PC-3 (cell line): ENCODE measurements around the gene PCBP3.

Experiments used
- EZH2 ChIP-seq: fragments of 300-600 bp; sonication (generic); IDR thresholded peaks from one replicate; pipeline ENCODE4 v1.6.1; 2017; ENCODE audit warnings: antibody characterized with exemption, mild to moderate bottlenecking, low read length; ENCODE audit not compliant: unreplicated experiment
- EZH2phosphoT487 ChIP-seq: fragments of 300-600 bp; sonication (generic); IDR thresholded peaks from 2 replicates; pipeline ENCODE4 v1.6.1; 2018; ENCODE audit warnings: mild to moderate bottlenecking, antibody characterized with exemption, low read length, borderline replicate concordance
- TF ChIP-seq, protein P1 (sequence below): fragments of 300-600 bp; sonication (generic); conservative IDR thresholded peaks from 2 replicates; pipeline ENCODE4 v1.5.1; 2017; ENCODE audit warnings: antibody characterized with exemption, low read depth, mild to moderate bottlenecking, low read length

DNA sequence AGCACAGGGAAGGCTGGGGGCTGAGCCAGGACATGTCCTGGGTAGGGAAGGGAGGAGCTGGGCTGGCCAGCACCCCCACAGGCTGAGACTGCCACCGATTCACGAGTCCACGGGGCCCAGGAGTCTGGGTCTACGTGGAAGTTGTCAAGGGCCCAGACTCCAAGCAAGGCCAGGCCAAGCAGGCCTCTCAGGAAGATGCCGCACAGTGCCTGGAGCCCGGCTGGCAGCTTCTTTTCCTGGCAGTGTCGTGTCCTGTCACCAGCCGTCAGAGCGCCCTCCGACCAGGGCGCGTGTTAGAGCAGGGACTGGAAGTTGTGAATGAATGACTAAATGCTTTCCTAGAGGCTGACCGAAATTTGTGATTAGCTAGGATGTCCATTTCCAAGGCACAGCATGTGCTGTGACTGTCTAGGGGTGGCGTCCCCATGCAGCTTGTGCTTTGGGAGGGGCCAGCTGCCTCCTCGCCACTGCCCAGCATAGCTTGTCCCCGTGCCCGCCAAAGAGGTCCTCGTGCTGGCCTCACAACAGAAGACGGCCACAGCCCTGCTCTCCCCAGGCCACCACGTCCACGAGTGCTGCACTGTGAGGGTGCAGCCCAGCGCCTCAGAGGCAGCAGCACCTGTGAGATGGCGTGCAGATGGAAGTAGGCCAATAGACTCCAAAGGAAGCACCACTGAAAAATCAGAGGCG lies 190.6 kb downstream of the PCBP3 start:
- TF ChIP-seq, protein P1, sequence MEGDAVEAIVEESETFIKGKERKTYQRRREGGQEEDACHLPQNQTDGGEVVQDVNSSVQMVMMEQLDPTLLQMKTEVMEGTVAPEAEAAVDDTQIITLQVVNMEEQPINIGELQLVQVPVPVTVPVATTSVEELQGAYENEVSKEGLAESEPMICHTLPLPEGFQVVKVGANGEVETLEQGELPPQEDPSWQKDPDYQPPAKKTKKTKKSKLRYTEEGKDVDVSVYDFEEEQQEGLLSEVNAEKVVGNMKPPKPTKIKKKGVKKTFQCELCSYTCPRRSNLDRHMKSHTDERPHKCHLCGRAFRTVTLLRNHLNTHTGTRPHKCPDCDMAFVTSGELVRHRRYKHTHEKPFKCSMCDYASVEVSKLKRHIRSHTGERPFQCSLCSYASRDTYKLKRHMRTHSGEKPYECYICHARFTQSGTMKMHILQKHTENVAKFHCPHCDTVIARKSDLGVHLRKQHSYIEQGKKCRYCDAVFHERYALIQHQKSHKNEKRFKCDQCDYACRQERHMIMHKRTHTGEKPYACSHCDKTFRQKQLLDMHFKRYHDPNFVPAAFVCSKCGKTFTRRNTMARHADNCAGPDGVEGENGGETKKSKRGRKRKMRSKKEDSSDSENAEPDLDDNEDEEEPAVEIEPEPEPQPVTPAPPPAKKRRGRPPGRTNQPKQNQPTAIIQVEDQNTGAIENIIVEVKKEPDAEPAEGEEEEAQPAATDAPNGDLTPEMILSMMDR = no peak
- no peak for TF ChIP-seq EZH2phosphoT487
- no peak for TF ChIP-seq EZH2
